Neural cell (in vitro differentiated cells): ENCODE results near the gene CNTN4. TPM values are rescaled to one million over a fixed set of nuclear protein-coding genes. Genes with fewer than 3 reads are reported as not detected.

Source experiments
- H2AFZ ChIP-seq: fragments of 200-600, 300-800 bp; sonication (generic), shearing (Covaris generic); 2 replicates; pipeline ENCODE4 v1.6.0; 2014; ENCODE audit warnings: low read depth, mild to moderate bottlenecking, antibody characterized with exemption, low read length, moderate library complexity
- H3F3A ChIP-seq: fragments of 200-600 bp; shearing (Covaris generic); 2 replicates; pipeline ENCODE4 v1.6.1; 2016; ENCODE audit warnings: mild to moderate bottlenecking, moderate library complexity, mixed read lengths, antibody characterized with exemption, low read length; ENCODE audit not compliant: insufficient read depth, poor library complexity, severe bottlenecking
- H3K27ac ChIP-seq: fragments of 200-600, 300-800 bp; sonication (generic), shearing (Covaris generic); 2 replicates; pipeline ENCODE4 v1.5.1; 2014; ENCODE audit warnings: mild to moderate bottlenecking, low read length, moderate library complexity
- H3K27me3 ChIP-seq: fragments of 300-800, 200-600 bp; sonication (generic), shearing (Covaris generic); 2 replicates; pipeline ENCODE4 v1.6.0; 2014; ENCODE audit warnings: mild to moderate bottlenecking, low read depth, low read length, moderate library complexity; ENCODE audit not compliant: insufficient read depth
- H3K36me3 ChIP-seq: fragments of 300-800, 200-600 bp; sonication (generic), shearing (Covaris generic); 2 replicates; pipeline ENCODE4 v1.5.1; 2014; ENCODE audit warnings: mild to moderate bottlenecking, antibody characterized with exemption, low read length, moderate library complexity; ENCODE audit not compliant: insufficient read depth
- H3K4me2 ChIP-seq: fragments of 300-800, 200-600 bp; sonication (generic), shearing (Covaris generic); 2 replicates; pipeline ENCODE4 v1.6.0; 2014; ENCODE audit warnings: mild to moderate bottlenecking, low read length
- H3K4me3 ChIP-seq: fragments of 300-800, 200-600 bp; sonication (generic), shearing (Covaris generic); 2 replicates; pipeline ENCODE4 v1.5.1; 2014; ENCODE audit warnings: mild to moderate bottlenecking, low read length, moderate library complexity
- H3K79me2 ChIP-seq: fragments of 200-600 bp; shearing (Covaris generic); replicated peaks from 2 replicates; pipeline ENCODE4 v1.6.0; 2014; ENCODE audit warnings: mild to moderate bottlenecking, low read length, moderate library complexity; ENCODE audit not compliant: insufficient read depth
- H3K9ac ChIP-seq: fragments of 300-800, 200-600 bp; sonication (generic), shearing (Covaris generic); 2 replicates; pipeline ENCODE4 v1.6.1; 2016; ENCODE audit warnings: mild to moderate bottlenecking, low read length, mixed read lengths
- H3K9me2 ChIP-seq: fragments of 200-600 bp; shearing (Covaris generic); 2 replicates; pipeline ENCODE4 v1.6.1; 2016; ENCODE audit warnings: mild to moderate bottlenecking, low read length, mixed read lengths; ENCODE audit not compliant: insufficient read depth
- H3K9me3 ChIP-seq: fragments of 200-600, 300-800 bp; sonication (generic), shearing (Covaris generic); 2 replicates; pipeline ENCODE4 v1.6.1; 2016; ENCODE audit warnings: mild to moderate bottlenecking, mixed run types, low read length, moderate library complexity, mixed read lengths
- H4K20me1 ChIP-seq: fragments of 200-600 bp; shearing (Covaris generic); 2 replicates; pipeline ENCODE4 v1.6.1; 2016; ENCODE audit warnings: mild to moderate bottlenecking, mixed run types; ENCODE audit not compliant: insufficient read depth
- EP300 ChIP-seq: fragments of 450-650 bp; conservative IDR thresholded peaks from 2 replicates; pipeline ENCODE4 v1.6.1; 2014; ENCODE audit warnings: antibody characterized with exemption, mild to moderate bottlenecking, moderate library complexity; ENCODE audit not compliant: poor library complexity, severe bottlenecking
- EZH2 ChIP-seq: fragments of 200-600, 300-800 bp; shearing (Covaris generic), sonication (generic); IDR thresholded peaks from 2 replicates; pipeline ENCODE4 v1.6.1; 2014; ENCODE audit warnings: antibody characterized with exemption, low read length, borderline replicate concordance, mild to moderate bottlenecking; ENCODE audit not compliant: insufficient read depth, poor library complexity, severe bottlenecking
- MXI1 ChIP-seq: fragments of 450-650 bp; conservative IDR thresholded peaks from 2 replicates; pipeline ENCODE4 v1.6.1; 2014; ENCODE audit warnings: antibody characterized with exemption, mild to moderate bottlenecking; ENCODE audit not compliant: poor library complexity, severe bottlenecking
- POLR2AphosphoS5 ChIP-seq: IDR thresholded peaks from 2 replicates; pipeline ENCODE4 v1.6.1; 2012
- RAD21 ChIP-seq: fragments of 450-650 bp; conservative IDR thresholded peaks from 2 replicates; pipeline ENCODE4 v1.6.1; 2014; ENCODE audit warnings: antibody characterized with exemption, mild to moderate bottlenecking, moderate library complexity
- SMC3 ChIP-seq: fragments of 450-650 bp; conservative IDR thresholded peaks from 2 replicates; pipeline ENCODE4 v1.6.1; 2014; ENCODE audit warnings: antibody characterized with exemption, mild to moderate bottlenecking, moderate library complexity; ENCODE audit not compliant: poor library complexity
- TAF1 ChIP-seq: IDR thresholded peaks from 2 replicates; pipeline ENCODE4 v1.6.1; 2012; ENCODE audit warnings: low read depth
- polyA plus RNA-seq: library from polyadenylated mRNA; depleted of rRNA; stranded (reverse); fragments of >200 nt; gene quantifications from 2 replicates; pipeline ENCODE4 v1.2.3, GENCODE V29; 2014
- TF ChIP-seq, protein P1 (sequence below): fragments of 450-650 bp; IDR thresholded peaks from 2 replicates; pipeline ENCODE4 v1.5.1; 2014; ENCODE audit warnings: antibody characterized with exemption, mild to moderate bottlenecking, moderate library complexity; ENCODE audit not compliant: poor library complexity, severe bottlenecking
- TF ChIP-seq, protein P2 (sequence below): IDR thresholded peaks from 2 replicates; pipeline ENCODE4 v1.6.1; 2012; ENCODE audit warnings: borderline replicate concordance

Gene CNTN4
- polyA plus RNA-seq, 1 donor from 2014 or later = 10.6 TPM

DNA sequence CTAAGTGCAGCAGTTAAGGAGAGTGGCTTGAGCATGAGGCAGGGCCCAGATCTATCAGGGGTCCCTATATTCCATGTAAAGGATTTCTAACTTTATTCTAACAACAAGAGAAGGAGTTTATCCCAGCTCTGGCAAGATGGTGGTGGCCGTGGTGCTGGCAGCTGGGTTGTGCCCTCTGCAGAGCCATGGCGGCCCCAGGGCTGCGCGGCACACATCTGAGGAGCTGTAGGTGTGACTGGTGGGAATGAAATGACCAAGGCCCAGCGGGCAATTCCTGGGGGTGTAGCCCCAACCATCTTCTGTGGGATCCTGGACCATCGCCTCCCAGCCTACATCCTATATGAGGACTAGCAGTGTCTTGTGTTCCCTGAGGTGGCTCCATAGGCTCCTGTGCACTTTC lies 263.5 kb downstream of the CNTN4 start:
- H3K4me2 ChIP-seq = no peak overlapping the region
- no peaks in the 10 kb centered on the region for H3K27me3 ChIP-seq
- no peaks in the 10 kb centered on the region for H3K36me3 ChIP-seq
- H3K9ac ChIP-seq = no peak overlapping the region
- H3K4me3 ChIP-seq = no peak overlapping the region
- no peaks in the 10 kb centered on the region for H3K9me2 ChIP-seq
- no peaks in the 10 kb centered on the region for H3K79me2 ChIP-seq
- no peak for TF ChIP-seq RAD21
- no peak for TF ChIP-seq TAF1
- no peak for TF ChIP-seq EZH2
- no peak for TF ChIP-seq POLR2AphosphoS5
- no peak for TF ChIP-seq MXI1
- no peak for TF ChIP-seq EP300
- TF ChIP-seq, protein P1, sequence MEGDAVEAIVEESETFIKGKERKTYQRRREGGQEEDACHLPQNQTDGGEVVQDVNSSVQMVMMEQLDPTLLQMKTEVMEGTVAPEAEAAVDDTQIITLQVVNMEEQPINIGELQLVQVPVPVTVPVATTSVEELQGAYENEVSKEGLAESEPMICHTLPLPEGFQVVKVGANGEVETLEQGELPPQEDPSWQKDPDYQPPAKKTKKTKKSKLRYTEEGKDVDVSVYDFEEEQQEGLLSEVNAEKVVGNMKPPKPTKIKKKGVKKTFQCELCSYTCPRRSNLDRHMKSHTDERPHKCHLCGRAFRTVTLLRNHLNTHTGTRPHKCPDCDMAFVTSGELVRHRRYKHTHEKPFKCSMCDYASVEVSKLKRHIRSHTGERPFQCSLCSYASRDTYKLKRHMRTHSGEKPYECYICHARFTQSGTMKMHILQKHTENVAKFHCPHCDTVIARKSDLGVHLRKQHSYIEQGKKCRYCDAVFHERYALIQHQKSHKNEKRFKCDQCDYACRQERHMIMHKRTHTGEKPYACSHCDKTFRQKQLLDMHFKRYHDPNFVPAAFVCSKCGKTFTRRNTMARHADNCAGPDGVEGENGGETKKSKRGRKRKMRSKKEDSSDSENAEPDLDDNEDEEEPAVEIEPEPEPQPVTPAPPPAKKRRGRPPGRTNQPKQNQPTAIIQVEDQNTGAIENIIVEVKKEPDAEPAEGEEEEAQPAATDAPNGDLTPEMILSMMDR = no peak
- TF ChIP-seq, protein P2, sequence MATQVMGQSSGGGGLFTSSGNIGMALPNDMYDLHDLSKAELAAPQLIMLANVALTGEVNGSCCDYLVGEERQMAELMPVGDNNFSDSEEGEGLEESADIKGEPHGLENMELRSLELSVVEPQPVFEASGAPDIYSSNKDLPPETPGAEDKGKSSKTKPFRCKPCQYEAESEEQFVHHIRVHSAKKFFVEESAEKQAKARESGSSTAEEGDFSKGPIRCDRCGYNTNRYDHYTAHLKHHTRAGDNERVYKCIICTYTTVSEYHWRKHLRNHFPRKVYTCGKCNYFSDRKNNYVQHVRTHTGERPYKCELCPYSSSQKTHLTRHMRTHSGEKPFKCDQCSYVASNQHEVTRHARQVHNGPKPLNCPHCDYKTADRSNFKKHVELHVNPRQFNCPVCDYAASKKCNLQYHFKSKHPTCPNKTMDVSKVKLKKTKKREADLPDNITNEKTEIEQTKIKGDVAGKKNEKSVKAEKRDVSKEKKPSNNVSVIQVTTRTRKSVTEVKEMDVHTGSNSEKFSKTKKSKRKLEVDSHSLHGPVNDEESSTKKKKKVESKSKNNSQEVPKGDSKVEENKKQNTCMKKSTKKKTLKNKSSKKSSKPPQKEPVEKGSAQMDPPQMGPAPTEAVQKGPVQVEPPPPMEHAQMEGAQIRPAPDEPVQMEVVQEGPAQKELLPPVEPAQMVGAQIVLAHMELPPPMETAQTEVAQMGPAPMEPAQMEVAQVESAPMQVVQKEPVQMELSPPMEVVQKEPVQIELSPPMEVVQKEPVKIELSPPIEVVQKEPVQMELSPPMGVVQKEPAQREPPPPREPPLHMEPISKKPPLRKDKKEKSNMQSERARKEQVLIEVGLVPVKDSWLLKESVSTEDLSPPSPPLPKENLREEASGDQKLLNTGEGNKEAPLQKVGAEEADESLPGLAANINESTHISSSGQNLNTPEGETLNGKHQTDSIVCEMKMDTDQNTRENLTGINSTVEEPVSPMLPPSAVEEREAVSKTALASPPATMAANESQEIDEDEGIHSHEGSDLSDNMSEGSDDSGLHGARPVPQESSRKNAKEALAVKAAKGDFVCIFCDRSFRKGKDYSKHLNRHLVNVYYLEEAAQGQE = no peak
- no peak for TF ChIP-seq SMC3
- no peak overlapping the region for H2AFZ ChIP-seq
- H3K9me3 ChIP-seq = no peaks in the 10 kb centered on the region
- no peaks in the 10 kb centered on the region for H4K20me1 ChIP-seq
- no peaks in the 10 kb centered on the region for H3F3A ChIP-seq
- no peak overlapping the region for H3K27ac ChIP-seq

DNA sequence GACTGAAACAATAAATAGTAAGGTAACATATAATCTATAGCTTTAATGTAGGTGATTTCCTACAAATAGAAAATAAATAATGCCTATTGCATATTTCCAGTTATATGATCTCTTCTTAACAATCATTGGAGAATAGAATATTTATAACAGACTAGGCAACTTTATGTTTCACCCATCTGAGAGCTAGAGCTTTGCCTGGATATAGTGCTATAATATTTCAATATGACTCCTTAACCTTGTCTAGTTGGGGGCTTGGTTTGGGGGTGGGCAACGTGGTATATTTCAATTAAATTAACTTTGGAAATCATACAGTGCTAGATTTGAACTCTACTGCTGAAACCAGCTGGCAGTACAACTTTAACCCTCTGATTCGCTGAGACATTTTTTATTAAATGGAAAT lies 265.2 kb downstream of the CNTN4 start:
- Histone ChIP-seq H3K9me3 (no peaks in the 10 kb centered on the region), H3F3A (no peaks in the 10 kb centered on the region), H3K27me3 (no peaks in the 10 kb centered on the region), H3K27ac (no peak overlapping the region), H2AFZ (no peak overlapping the region), H3K79me2 (no peaks in the 10 kb centered on the region), H3K4me3 (no peak overlapping the region), H3K9me2 (no peaks in the 10 kb centered on the region), H3K36me3 (no peaks in the 10 kb centered on the region), H3K9ac (no peak overlapping the region), H4K20me1 (no peaks in the 10 kb centered on the region), H3K4me2 (no peak overlapping the region)
- TF ChIP-seq EP300 (no peak), POLR2AphosphoS5 (no peak), TAF1 (no peak), MXI1 (no peak), EZH2 (no peak), RAD21 (no peak), SMC3 (no peak)
- TF ChIP-seq, protein P1 = no peak
- TF ChIP-seq, protein P2 = no peak
